RWPE2 (cell line): ENCODE measurements around the gene CD2BP2.
"Not testable (repeated sequence)": the region's sequence is repeated elsewhere in the genome, so short reads cannot be mapped to it uniquely, and the experiment has no call there.

Source experiments
- ATAC-seq: fragments of 200-7000 bp; cut with Tn5 transposase; 3 replicates; pipeline ENCODE4 v1.9.1; 2021; ENCODE audit warnings: low read depth
- DNase-seq: peaks from one replicate; pipeline ENCODE4 v3.0.0-alpha.2; 2020; ENCODE audit warnings: low spot score
- H3K27ac ChIP-seq: fragments of 450-650 bp; 2 replicates; pipeline ENCODE4 v1.5.1; 2017; ENCODE audit warnings: mild to moderate bottlenecking; ENCODE audit not compliant: poor library complexity, severe bottlenecking
- H3K27me3 ChIP-seq: fragments of 250-450 bp; sonication (Bioruptor Pico); 2 replicates; pipeline ENCODE4 v1.5.1; 2021; ENCODE audit warnings: mild to moderate bottlenecking, moderate library complexity; ENCODE audit not compliant: insufficient read depth, poor library complexity, severe bottlenecking
- H3K36me3 ChIP-seq: fragments of 250-450 bp; sonication (Bioruptor Pico); 2 replicates; pipeline ENCODE4 v1.5.1; 2020; ENCODE audit warnings: low read depth, mild to moderate bottlenecking, moderate library complexity
- H3K4me1 ChIP-seq: fragments of 250-450 bp; sonication (Bioruptor Pico); 2 replicates; pipeline ENCODE4 v1.5.1; 2021; ENCODE audit warnings: mild to moderate bottlenecking, moderate library complexity; ENCODE audit not compliant: insufficient read depth, poor library complexity, severe bottlenecking
- H3K4me3 ChIP-seq: fragments of 250-450 bp; sonication (Bioruptor Pico); 2 replicates; pipeline ENCODE4 v1.5.1; 2021; ENCODE audit warnings: mild to moderate bottlenecking, moderate library complexity; ENCODE audit not compliant: severe bottlenecking
- H3K9me3 ChIP-seq: fragments of 250-450 bp; sonication (Bioruptor Pico); 2 replicates; pipeline ENCODE4 v1.5.1; 2021; ENCODE audit warnings: mild to moderate bottlenecking, moderate library complexity; ENCODE audit not compliant: severe bottlenecking
- TF ChIP-seq, protein P1 (sequence below): fragments of 450-650 bp; IDR thresholded peaks from one replicate; pipeline ENCODE4 v1.5.1; 2017; ENCODE audit warnings: mild to moderate bottlenecking, moderate library complexity; ENCODE audit not compliant: poor library complexity, severe bottlenecking

The CD2BP2 gene

GRCh38 chr16:30397776-30398660, 42.9 kb upstream of the CD2BP2 start:
- H3K9me3 ChIP-seq = no peaks in the 10 kb centered on the region
- DNase-seq = no peak
- TF ChIP-seq, protein P1, sequence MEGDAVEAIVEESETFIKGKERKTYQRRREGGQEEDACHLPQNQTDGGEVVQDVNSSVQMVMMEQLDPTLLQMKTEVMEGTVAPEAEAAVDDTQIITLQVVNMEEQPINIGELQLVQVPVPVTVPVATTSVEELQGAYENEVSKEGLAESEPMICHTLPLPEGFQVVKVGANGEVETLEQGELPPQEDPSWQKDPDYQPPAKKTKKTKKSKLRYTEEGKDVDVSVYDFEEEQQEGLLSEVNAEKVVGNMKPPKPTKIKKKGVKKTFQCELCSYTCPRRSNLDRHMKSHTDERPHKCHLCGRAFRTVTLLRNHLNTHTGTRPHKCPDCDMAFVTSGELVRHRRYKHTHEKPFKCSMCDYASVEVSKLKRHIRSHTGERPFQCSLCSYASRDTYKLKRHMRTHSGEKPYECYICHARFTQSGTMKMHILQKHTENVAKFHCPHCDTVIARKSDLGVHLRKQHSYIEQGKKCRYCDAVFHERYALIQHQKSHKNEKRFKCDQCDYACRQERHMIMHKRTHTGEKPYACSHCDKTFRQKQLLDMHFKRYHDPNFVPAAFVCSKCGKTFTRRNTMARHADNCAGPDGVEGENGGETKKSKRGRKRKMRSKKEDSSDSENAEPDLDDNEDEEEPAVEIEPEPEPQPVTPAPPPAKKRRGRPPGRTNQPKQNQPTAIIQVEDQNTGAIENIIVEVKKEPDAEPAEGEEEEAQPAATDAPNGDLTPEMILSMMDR = no peak
- no peak overlapping the region for H3K27ac ChIP-seq
- H3K4me1 ChIP-seq = no peaks in the 10 kb centered on the region
- H3K4me3 ChIP-seq = no peak overlapping the region
- no peak for ATAC-seq
- no peaks in the 10 kb centered on the region for H3K27me3 ChIP-seq
- H3K36me3 ChIP-seq = peaks cover 7% of the 10 kb centered on the region

GRCh38 chr16:30397056-30397455, 41.9 kb upstream of the CD2BP2 start:
- TF ChIP-seq, protein P1 = no peak

DNA sequence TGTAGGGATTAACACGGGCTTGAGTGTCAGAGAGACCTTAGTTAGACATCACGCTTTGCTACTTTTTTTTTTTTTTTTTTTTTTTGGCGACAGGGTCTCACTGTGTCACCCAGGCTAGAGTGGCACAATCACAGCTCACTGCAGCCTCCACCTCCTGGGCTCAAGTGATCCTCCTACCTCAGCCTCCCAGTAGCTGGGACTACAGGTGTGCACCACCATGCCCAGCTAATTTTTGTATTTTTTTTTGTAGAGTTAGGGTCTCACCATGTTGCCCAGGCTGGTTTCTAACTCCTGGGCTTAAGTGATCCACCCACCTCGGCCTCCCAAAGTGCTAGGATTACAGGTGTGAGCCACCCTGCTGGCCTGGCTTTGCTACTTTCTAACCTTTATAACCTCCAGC, 41.5 kb upstream of the CD2BP2 start:
- H3K27ac ChIP-seq = peak overlapping the region; percentile 63
- DNase-seq, ATAC-seq, H3K9me3 ChIP-seq, H3K36me3 ChIP-seq, H3K4me1 ChIP-seq, H3K27me3 ChIP-seq: not testable (repeated sequence)
- H3K4me3 ChIP-seq = peak overlapping the region; percentile 95

More at GRCh38 chr16:30397056-30397455, 41.9 kb upstream of the CD2BP2 start:
- H3K27ac ChIP-seq = no peak overlapping the region
- peaks cover 7% of the 10 kb centered on the region for H3K36me3 ChIP-seq
- H3K9me3 ChIP-seq = no peaks in the 10 kb centered on the region
- H3K4me3 ChIP-seq = no peak overlapping the region
- no peak for DNase-seq
- H3K4me1 ChIP-seq = no peaks in the 10 kb centered on the region
- no peaks in the 10 kb centered on the region for H3K27me3 ChIP-seq
- ATAC-seq = no peak

DNA sequence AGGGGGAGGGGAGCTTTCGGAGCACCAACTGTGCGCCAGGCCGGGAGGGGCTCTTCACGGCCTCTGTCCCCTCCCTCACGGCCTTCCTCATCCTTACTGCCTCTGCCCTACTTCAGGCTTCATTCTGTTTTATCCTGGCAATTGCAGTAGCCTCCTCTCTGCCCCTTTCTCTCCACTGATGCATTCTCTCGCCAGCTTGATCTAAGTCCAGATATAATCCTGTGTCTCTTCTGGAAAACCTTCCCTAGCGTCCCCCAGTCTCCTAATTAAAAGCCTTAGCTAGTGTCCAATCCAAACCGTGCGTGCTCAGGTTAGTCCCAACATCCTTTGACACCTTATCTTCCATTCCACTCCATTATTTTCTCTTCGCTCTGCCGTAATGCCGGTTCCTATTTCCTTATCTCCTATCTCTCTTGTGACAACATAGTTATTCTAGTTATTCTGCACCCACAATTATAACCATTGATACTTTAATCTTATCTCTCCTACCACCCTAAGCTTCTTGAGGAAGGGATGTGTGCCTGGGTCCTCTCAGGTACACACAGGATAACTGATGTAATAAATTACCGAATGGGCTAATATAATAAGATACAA, 41.0 kb upstream of the CD2BP2 start:
- no peaks in the 10 kb centered on the region for H3K27me3 ChIP-seq
- no peak for ATAC-seq
- peaks cover 7% of the 10 kb centered on the region for H3K36me3 ChIP-seq
- TF ChIP-seq, protein P1 = no peak
- no peaks in the 10 kb centered on the region for H3K4me1 ChIP-seq
- DNase-seq = no peak
- peak overlapping the region; percentile 63 for H3K27ac ChIP-seq
- no peaks in the 10 kb centered on the region for H3K9me3 ChIP-seq
- H3K4me3 ChIP-seq = peak overlapping the region; percentile 95

- Histone ChIP-seq H3K36me3 (peaks cover 7% of the 10 kb centered on the region), H3K27ac (peak within 1 kb of the TSS; percentile 63), H3K4me1 (no peaks in the 10 kb centered on the region), H3K9me3 (no peaks in the 10 kb centered on the region), H3K27me3 (no peaks in the 10 kb centered on the region), H3K4me3 (peak within 1 kb of the TSS; percentile 95)
- no peak for DNase-seq
- TF ChIP-seq, protein P1 = peak; percentile 75
- peak; percentile 85 for ATAC-seq
These were observed 40.3 kb upstream of the CD2BP2 start, which contains the start of gene ZNF48 for GRCh38 chr16:30395155-30395991. TSS of gene ZNF48 (plus strand) at chr16:30395420. CDS start at chr16:30395795, 375 bp downstream.
